IPS-NIHi7 (cell line): ENCODE data around the gene CARD10.

Experiments used
- DNase-seq: peaks from one replicate; pipeline ENCODE4 v3.0.0; 2012; ENCODE audit warnings: mixed read lengths; ENCODE audit errors: extremely low spot score

Gene CARD10

DNA sequence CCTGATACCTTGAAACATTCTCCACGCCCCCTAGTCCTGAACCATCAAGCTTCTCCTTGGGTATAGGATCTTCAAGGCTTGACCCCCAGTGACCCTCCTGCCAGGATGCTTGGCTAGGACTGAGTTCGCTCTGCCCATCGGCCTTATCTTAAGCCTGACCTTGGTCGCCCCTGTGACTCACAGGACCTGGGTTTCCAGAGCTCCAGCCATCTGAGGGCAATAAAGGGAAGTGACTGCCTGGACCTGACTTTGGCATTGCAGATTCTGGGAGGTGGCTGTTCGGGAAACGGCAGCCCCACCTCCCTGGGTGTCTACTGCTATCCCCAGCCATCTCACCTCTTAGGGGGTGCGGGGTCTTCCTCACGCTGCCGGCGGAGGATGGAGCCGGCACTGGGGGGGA, 15.4 kb downstream of the CARD10 start:
- no peak for DNase-seq

DNA sequence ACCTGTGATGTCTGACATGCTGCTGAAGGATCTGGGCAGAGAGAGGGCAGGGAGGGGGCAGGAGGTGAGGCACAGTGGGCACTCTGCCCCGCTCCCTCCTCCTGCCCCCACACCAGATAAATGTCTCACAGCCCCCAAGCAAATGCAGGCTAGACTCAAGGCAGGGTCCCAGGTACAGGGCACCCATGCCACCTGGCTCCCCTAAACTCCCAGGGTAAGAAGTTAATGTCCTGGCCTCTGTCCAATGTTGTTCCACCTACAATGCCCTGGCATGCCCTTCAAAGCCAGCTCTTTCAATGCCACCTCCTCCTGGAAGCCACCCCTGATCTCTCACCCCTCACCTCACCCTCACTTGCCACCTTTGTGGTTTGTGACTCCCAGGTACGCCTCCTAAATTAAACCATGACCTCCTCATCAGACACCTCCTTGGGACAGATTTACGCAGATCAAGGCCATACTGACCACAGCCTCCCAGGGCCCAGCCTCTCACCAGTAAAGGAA, 16.0 kb downstream of the CARD10 start:
- DNase-seq: no peak

- no peak for DNase-seq
Measured at GRCh38 chr22:37502342-37503182, 16.7 kb downstream of the CARD10 start.

DNA sequence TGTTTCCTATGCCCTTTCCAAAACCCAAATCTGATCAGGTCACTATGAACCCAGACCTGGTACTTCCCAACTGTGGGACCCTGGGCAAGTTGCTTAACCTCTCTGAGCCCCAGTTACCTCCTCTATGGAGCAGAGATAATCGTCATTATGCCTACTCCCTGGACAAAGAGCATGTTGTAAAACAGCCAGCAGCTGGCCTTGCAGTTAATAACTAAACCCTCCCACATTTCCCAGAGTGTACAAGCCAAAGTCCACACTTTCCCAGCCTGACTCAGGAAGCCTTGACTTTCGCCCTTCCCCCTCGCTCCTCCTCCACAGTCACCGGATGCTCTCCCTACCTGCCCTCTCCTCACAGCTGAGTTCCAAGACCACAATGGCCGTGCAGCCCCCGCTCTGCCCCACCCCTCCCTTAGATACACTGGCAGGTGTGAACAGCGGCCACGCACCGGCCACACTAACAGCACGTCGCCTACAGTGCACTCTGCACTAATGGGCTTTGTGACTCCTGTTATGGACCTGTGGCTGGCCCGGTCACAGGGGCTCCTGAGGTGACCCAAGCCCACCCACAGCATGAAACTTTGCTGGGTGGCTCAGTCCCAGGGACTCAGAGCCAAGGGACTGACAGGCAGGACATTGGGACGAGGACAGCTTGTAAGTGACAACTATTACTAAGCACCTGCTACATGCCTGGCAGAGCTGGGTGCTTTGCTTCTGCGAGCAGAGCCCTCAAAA, 17.4 kb downstream of the CARD10 start:
- no peak for DNase-seq

- no peak for DNase-seq
Measured at GRCh38 chr22:37500745-37501609, 18.2 kb downstream of the CARD10 start.

GRCh38 chr22:37499789-37500540, 19.2 kb downstream of the CARD10 start:
- DNase-seq: no peak

GRCh38 chr22:37499027-37499707, 20.0 kb downstream of the CARD10 start:
- no peak for DNase-seq

GRCh38 chr22:37498289-37498909, 20.8 kb downstream of the CARD10 start:
- DNase-seq: peak; percentile 99

- DNase-seq: no peak
Measured at GRCh38 chr22:37497062-37497599, 22.1 kb downstream of the CARD10 start.

GRCh38 chr22:37496651-37497050, 22.6 kb downstream of the CARD10 start:
- peak; percentile 66 for DNase-seq

- no peak for DNase-seq
Measured at GRCh38 chr22:37493979-37494378, 25.2 kb downstream of the CARD10 start.

GRCh38 chr22:37492428-37493344, 26.5 kb downstream of the CARD10 start:
- peak; percentile 82 for DNase-seq

- no peak for DNase-seq
Measured at GRCh38 chr22:37491559-37492427, 27.4 kb downstream of the CARD10 start.

- DNase-seq: no peak
Measured at GRCh38 chr22:37491106-37491505, 28.1 kb downstream of the CARD10 start.

GRCh38 chr22:37489983-37490382, 29.2 kb downstream of the CARD10 start:
- DNase-seq: no peak

DNA sequence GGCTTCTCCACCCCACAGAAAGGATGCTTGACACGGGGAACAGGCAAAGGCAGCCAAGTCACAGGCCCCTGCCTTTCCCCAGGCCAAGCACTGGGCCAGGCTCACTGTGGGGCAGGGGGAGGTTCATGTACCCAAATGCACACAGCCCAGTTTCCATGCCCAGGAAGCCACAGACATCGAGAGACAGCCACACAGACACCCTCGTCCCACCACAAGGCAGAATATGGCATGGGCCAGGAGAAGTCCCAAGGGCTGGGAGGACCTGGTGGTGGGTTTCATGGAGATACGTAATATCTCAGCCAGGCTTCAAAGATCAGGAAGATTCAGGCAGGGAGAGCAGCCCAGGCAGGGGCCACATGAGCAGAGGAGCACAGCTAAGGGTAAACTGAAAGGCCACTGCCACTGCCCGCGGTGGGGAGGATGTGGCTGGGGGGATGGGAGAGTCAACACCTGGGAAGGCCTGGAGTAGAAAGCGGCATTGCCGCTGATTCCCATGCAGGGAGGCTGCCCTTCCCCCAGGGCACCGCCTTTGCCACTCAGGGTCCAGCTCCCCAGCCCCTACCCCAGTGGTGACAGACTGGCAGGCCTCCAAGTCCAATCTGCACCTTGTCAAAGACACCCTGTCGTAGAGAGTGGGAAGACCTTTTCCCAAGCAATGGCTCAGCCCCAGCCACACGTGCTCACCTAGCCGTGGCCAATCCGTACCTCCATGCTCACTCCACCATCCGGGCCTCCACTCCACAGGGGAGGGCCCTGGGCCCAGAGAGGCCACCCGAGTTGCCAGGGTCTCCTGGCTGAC, 30.7 kb downstream of the CARD10 start:
- DNase-seq: no peak

GRCh38 chr22:37487571-37487970, 31.6 kb downstream of the CARD10 start:
- DNase-seq: no peak
